Activated CD8-positive, alpha-beta memory T cell treated with anti-CD3 and anti-CD28 coated beads for 4 hours (primary cell): Measurements from ENCODE around the gene CPNE1.
"Not testable (repeated sequence)": the region's sequence is repeated elsewhere in the genome, so short reads cannot be mapped to it uniquely, and the experiment has no call there.

ENCODE experiments used
- DNase-seq, 2 donors: peaks; one replicate each; pipeline ENCODE4 v3.0.0-alpha.2; 2020; ENCODE audit warnings: low read depth in 2 of 2

CPNE1 gene

GRCh38 chr20:35698298-35699126 is 33.8 kb upstream of the CPNE1 start:
- no peak for DNase-seq

- no peak for DNase-seq
These were observed 33.1 kb upstream of the CPNE1 start for GRCh38 chr20:35697696-35698297.

GRCh38 chr20:35695978-35696377 is 31.3 kb upstream of the CPNE1 start:
- no peak for DNase-seq

GRCh38 chr20:35695245-35695749 is 30.6 kb upstream of the CPNE1 start:
- no peak for DNase-seq

GRCh38 chr20:35690265-35690664 is 25.6 kb upstream of the CPNE1 start:
- no peak for DNase-seq

- DNase-seq: not testable (repeated sequence)
These were observed 22.2 kb upstream of the CPNE1 start for GRCh38 chr20:35686872-35687271.

- DNase-seq: not testable (repeated sequence)
These were observed 20.7 kb upstream of the CPNE1 start for GRCh38 chr20:35685368-35685767.

GRCh38 chr20:35681960-35682359 is 17.3 kb upstream of the CPNE1 start:
- DNase-seq: no peak

GRCh38 chr20:35680452-35681183 is 15.9 kb upstream of the CPNE1 start:
- DNase-seq: no peak

- no peak for DNase-seq
These were observed 10.2 kb upstream of the CPNE1 start for GRCh38 chr20:35674921-35675320.

- DNase-seq: no peak
These were observed 9.2 kb upstream of the CPNE1 start for GRCh38 chr20:35673884-35674283.

GRCh38 chr20:35669681-35670080 is 5.0 kb upstream of the CPNE1 start:
- DNase-seq: no peak

- no peak for DNase-seq
These were observed 4.5 kb upstream of the CPNE1 start for GRCh38 chr20:35669221-35669620.

- no peak for DNase-seq
These were observed 1.2 kb upstream of the CPNE1 start for GRCh38 chr20:35665949-35666288.

GRCh38 chr20:35663516-35664465 is 909 bp downstream of the CPNE1 start:
- peak; percentile 13 to 38 for DNase-seq

GRCh38 chr20:35662551-35662950 is 2.1 kb downstream of the CPNE1 start:
- DNase-seq: no peak

- DNase-seq: no peak
These were observed 2.8 kb downstream of the CPNE1 start for GRCh38 chr20:35661908-35662307.

GRCh38 chr20:35661053-35661452 is 3.6 kb downstream of the CPNE1 start:
- DNase-seq: no peak

- no peak for DNase-seq
These were observed 4.4 kb downstream of the CPNE1 start for GRCh38 chr20:35660122-35660937.

- no peak for DNase-seq
These were observed 7.4 kb downstream of the CPNE1 start for GRCh38 chr20:35657271-35657670.

- DNase-seq: no peak
These were observed 10.3 kb downstream of the CPNE1 start for GRCh38 chr20:35654415-35654814.
